GM12892 (cell line): Measurements from ENCODE around the gene HK3.

ENCODE experiments used
- POLR2A ChIP-seq: IDR thresholded peaks from 2 replicates; pipeline ENCODE4 v1.6.1; 2011; ENCODE audit warnings: low read depth, low read length, control low read depth
- POLR2AphosphoS5 ChIP-seq: IDR thresholded peaks from 2 replicates; pipeline ENCODE4 v1.6.1; 2011; ENCODE audit warnings: low read depth, low read length, control low read depth
- TAF1 ChIP-seq: IDR thresholded peaks from 2 replicates; pipeline ENCODE4 v1.6.1; 2011; ENCODE audit warnings: low read depth, mild to moderate bottlenecking, control low read depth, low read length, borderline replicate concordance

DNA sequence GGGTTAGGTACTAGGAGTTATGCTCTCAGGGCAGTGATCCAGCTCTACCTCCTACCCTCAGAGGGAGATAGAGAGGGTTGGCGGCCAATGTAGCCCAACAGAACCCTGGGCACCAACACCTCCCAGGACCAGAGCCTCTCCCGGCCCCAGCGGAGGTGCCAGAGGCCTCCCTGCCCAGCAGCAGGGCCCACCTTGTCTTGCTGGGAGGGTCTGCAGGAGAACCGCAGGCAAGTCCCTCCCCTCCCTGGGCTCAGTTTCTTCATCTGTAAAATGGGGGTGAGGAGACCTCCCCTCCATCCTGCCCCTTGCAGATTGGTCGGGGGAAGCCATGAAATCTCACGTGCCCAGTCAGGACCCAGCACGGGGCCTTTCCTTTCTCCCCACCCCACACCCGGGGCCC, 34.4 kb downstream of the HK3 start:
- TF ChIP-seq POLR2AphosphoS5 (no peak), POLR2A (no peak), TAF1 (no peak)
